OCI-M2 (cell line): ENCODE results near the gene ACER3.
"Not testable (repeated sequence)": the region's sequence is repeated elsewhere in the genome, so short reads cannot be mapped to it uniquely, and the experiment has no call there.

Experiments
- DNase-seq: peaks from one replicate; lab custom pipeline; 2025; ENCODE audit not compliant: unreplicated experiment; lab: John Stamatoyannopoulos, UW

ACER3 gene

GRCh38 chr11:76987203-76987602 is 126.5 kb downstream of the ACER3 start:
- peak; percentile 3 for DNase-seq

GRCh38 chr11:76990628-76991027 is 129.9 kb downstream of the ACER3 start:
- no peak for DNase-seq

- no peak for DNase-seq
Observed at GRCh38 chr11:76995081-76995576, 134.4 kb downstream of the ACER3 start.

- no peak for DNase-seq
Observed at GRCh38 chr11:76997512-76997911, 136.8 kb downstream of the ACER3 start.

- DNase-seq: no peak
Observed at GRCh38 chr11:76999597-76999996, 138.9 kb downstream of the ACER3 start.

- no peak for DNase-seq
Observed at GRCh38 chr11:77001613-77002012, 140.9 kb downstream of the ACER3 start.

- no peak for DNase-seq
Observed at GRCh38 chr11:77002776-77003175, 142.1 kb downstream of the ACER3 start.

- no peak for DNase-seq
Observed at GRCh38 chr11:77003963-77004362, 143.2 kb downstream of the ACER3 start.

GRCh38 chr11:77009533-77010160 is 148.9 kb downstream of the ACER3 start:
- no peak for DNase-seq

- DNase-seq: no peak
Observed at GRCh38 chr11:77014669-77015068, 154.0 kb downstream of the ACER3 start.

- not testable (repeated sequence) for DNase-seq
Observed at GRCh38 chr11:77018396-77018924, 157.7 kb downstream of the ACER3 start.

- no peak for DNase-seq
Observed at GRCh38 chr11:77019976-77020595, 159.4 kb downstream of the ACER3 start.

- no peak for DNase-seq
Observed at GRCh38 chr11:77020734-77021133, 160.0 kb downstream of the ACER3 start.

GRCh38 chr11:77024745-77025144 is 164.0 kb downstream of the ACER3 start:
- no peak for DNase-seq

- no peak for DNase-seq
Observed at GRCh38 chr11:77026221-77026620, 165.5 kb downstream of the ACER3 start.

GRCh38 chr11:77026743-77027142 is 166.0 kb downstream of the ACER3 start:
- DNase-seq: no peak

GRCh38 chr11:77027275-77027674 is 166.6 kb downstream of the ACER3 start:
- no peak for DNase-seq

- no peak for DNase-seq
Observed at GRCh38 chr11:77029829-77030228, 169.1 kb downstream of the ACER3 start.

GRCh38 chr11:77030834-77031414 is 170.2 kb downstream of the ACER3 start:
- no peak for DNase-seq

GRCh38 chr11:77031599-77031998 is 170.9 kb downstream of the ACER3 start:
- DNase-seq: no peak

GRCh38 chr11:77035039-77035438 is 174.3 kb downstream of the ACER3 start:
- DNase-seq: no peak

- DNase-seq: no peak
Observed at GRCh38 chr11:77035580-77035979, 174.9 kb downstream of the ACER3 start.
